Colon (tissue), 2 donors: ENCODE measurements around the gene CDC42BPA.
"Not testable (repeated sequence)": the region's sequence is repeated elsewhere in the genome, so short reads cannot be mapped to it uniquely, and the experiment has no call there.

Experiments
- FAIRE-seq: peaks from 2 replicates; lab custom pipeline; 2012; peaks lifted over from hg19 to GRCh38; lab: Jason Lieb, UNC
- donor health status: control.
- donor health status: control.

CDC42BPA gene

GRCh38 chr1:227192163-227192562 is 126.1 kb downstream of the CDC42BPA start:
- no peak for FAIRE-seq

GRCh38 chr1:227191607-227192006 is 126.7 kb downstream of the CDC42BPA start:
- no peak for FAIRE-seq

- no peak for FAIRE-seq
Measured at GRCh38 chr1:227190321-227190720, 128.0 kb downstream of the CDC42BPA start.

GRCh38 chr1:227185291-227185690 is 133.0 kb downstream of the CDC42BPA start:
- FAIRE-seq = no peak

GRCh38 chr1:227182012-227182411 is 136.3 kb downstream of the CDC42BPA start:
- FAIRE-seq = no peak

- FAIRE-seq = no peak
Measured at GRCh38 chr1:227175611-227176010, 142.7 kb downstream of the CDC42BPA start.

- no peak for FAIRE-seq
Measured at GRCh38 chr1:227174164-227174563, 144.1 kb downstream of the CDC42BPA start.

- no peak for FAIRE-seq
Measured at GRCh38 chr1:227170361-227171166, 147.7 kb downstream of the CDC42BPA start.

- no peak for FAIRE-seq
Measured at GRCh38 chr1:227169343-227169742, 148.9 kb downstream of the CDC42BPA start.

- FAIRE-seq = no peak
Measured at GRCh38 chr1:227167276-227168101, 150.8 kb downstream of the CDC42BPA start.

GRCh38 chr1:227166559-227166958 is 151.7 kb downstream of the CDC42BPA start:
- FAIRE-seq = no peak

GRCh38 chr1:227161470-227161869 is 156.8 kb downstream of the CDC42BPA start:
- no peak for FAIRE-seq

GRCh38 chr1:227156520-227156919 is 161.8 kb downstream of the CDC42BPA start:
- no peak for FAIRE-seq

- FAIRE-seq = no peak
Measured at GRCh38 chr1:227155688-227156087, 162.6 kb downstream of the CDC42BPA start.

- no peak for FAIRE-seq
Measured at GRCh38 chr1:227155004-227155403, 163.3 kb downstream of the CDC42BPA start.

- no peak for FAIRE-seq
Measured at GRCh38 chr1:227152525-227152924, 165.8 kb downstream of the CDC42BPA start.

- no peak for FAIRE-seq
Measured at GRCh38 chr1:227140376-227140775, 177.9 kb downstream of the CDC42BPA start.

- no peak for FAIRE-seq
Measured at GRCh38 chr1:227136210-227136820, 182.0 kb downstream of the CDC42BPA start.

GRCh38 chr1:227134686-227135314 is 183.5 kb downstream of the CDC42BPA start:
- FAIRE-seq = no peak

GRCh38 chr1:227132695-227133094 is 185.6 kb downstream of the CDC42BPA start:
- not testable (repeated sequence) for FAIRE-seq

GRCh38 chr1:227131193-227131592 is 187.1 kb downstream of the CDC42BPA start:
- FAIRE-seq = no peak

GRCh38 chr1:227127891-227128290 is 190.4 kb downstream of the CDC42BPA start:
- FAIRE-seq = no peak
